ENCODE results near the gene OSTM1. TPM values are rescaled to one million over a fixed set of nuclear protein-coding genes. Genes with fewer than 3 reads are reported as not detected.

The OSTM1 gene
- total RNA-seq, result 27.8 and 50.1 TPM in 2 replicates

GRCh38 chr6:108074359-108075144, at the start of gene OSTM1:
OSTM1 (minus strand) TSS chr6:108074741; CDS start chr6:108074651, 90 bp downstream.

Other genes starting within 250 kb of the OSTM1 start
- 11.9 and 18.0 TPM in 2 replicates for gene SEC63, start 116.5 kb downstream of the OSTM1 start, total RNA-seq
- gene NR2E1, start 91.3 kb upstream of the OSTM1 start, total RNA-seq, result not detected in 2 replicates
- gene SNX3, start 186.3 kb upstream of the OSTM1 start, total RNA-seq, result 117 and 119 TPM in 2 replicates
- gene AFG1L, start 220.3 kb upstream of the OSTM1 start, total RNA-seq, result 2.3 and 3.0 TPM in 2 replicates